ENCODE data around the gene WDR45B. TPM values are rescaled to one million over a fixed set of nuclear protein-coding genes. Genes with fewer than 3 reads are reported as not detected.

The WDR45B gene
- total RNA-seq, 2 donors from 2014 or later = 49.7 to 56.5 TPM

DNA sequence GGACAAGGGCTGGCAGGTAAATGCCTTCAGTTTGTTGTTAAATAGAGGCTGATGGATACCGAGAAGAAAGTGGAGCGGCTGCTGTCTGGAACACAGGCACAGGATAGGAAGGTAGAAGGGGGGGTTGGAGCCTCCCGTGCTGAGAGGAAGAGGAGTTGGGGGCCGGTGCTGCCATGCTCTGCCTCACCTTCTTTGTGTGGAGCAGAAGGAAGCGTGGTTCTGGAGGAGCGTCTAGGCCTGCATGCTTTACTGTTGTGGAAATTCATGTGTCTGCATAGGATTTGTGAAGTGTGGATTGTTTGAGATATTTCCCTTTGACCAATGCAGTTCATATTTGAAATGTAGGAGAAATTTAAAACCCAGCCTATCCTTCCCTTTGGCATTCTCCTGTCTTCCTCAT, 76.4 kb downstream of the WDR45B start:
- intact Hi-C loops (cut with DNase I) = no loop called here
- DNase-seq (ENCODE audit: low spot score) = no peak

DNA sequence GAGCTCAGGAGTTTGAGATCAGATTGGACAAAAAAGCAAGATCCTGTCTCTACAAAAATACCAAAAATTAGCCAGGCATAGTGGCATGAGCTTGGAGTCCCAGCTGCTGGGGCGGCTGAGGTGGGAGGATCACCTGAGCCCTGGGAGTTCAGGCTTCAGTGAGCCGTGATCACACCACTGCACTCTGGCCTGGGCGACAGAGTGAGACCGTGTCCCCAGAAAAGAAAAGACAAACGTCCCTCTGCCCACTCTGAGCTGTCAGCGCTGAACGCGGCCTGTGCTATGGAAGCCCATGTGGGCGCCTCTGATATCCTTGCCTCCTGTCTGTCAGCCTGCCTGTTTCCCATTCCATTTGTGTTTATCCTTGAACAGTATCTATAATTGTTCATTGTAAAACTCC, 78.0 kb downstream of the WDR45B start:
- intact Hi-C loops (cut with DNase I) = no loop called here
- DNase-seq (ENCODE audit: low spot score) = no peak

DNA sequence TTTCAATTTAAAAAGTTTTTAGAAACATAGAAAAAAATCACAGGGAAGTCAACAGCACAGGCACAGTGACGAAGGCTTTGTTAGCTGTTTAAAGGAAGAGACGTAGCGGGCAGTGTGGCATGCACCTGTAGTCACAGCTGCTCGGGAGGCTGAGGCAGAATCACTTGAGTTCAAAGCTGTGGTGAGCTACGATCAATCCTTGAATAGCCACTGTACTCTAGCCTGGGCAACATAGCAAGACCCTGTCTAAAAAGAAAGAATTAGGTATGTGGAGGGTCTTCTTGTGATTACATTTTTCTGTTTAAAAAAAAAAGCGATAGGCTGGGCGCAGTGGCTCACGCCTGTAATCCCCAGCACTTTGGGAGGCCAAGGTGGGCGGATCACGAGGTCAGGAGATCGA, 78.6 kb downstream of the WDR45B start:
- intact Hi-C loops (cut with DNase I) = no loop called here
- no peak for DNase-seq (ENCODE audit: low spot score)

DNA sequence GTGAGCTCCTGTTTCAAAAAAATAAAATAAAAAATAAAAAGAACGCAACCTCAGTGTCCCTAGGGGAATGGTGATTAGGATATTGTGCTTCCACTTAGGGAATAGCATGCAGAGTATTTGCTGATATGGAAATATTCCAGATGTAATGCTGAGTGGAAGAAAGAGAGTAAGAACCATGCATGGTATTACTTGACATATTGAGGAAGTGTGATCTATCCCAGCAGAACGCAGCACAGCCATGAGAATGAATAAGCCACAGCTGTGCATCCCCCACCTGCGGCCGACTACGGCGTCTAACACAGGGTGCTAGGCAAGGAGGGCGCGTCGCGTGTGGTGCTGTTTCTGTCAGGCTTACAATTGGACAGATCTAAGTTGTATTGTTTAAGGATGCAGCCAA, 79.2 kb downstream of the WDR45B start:
- intact Hi-C loops (cut with DNase I) = no loop called here
- no peak for DNase-seq (ENCODE audit: low spot score)

DNA sequence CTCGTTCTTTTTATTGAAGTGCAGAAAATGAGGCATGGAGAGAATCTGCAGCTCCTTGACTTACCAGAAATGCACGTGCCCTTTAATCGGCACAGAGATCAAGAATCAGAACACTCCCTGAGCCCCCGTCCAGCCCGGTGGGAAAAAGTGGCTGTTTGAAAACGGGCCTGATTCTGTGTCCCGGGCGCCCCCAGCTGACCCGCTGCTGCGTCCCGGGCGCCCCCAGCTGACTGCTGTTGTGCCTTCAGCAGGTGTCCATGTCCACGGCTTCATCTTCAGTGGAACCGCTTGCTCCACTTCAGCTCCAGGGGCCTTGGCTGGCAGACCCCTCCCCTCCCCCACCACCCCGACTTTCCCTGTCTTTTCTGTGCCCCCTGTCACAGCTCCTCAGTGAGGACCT, 81.0 kb downstream of the WDR45B start:
- no peak for DNase-seq (ENCODE audit: low spot score)
- intact Hi-C loops (cut with DNase I) = no loop called here

DNA sequence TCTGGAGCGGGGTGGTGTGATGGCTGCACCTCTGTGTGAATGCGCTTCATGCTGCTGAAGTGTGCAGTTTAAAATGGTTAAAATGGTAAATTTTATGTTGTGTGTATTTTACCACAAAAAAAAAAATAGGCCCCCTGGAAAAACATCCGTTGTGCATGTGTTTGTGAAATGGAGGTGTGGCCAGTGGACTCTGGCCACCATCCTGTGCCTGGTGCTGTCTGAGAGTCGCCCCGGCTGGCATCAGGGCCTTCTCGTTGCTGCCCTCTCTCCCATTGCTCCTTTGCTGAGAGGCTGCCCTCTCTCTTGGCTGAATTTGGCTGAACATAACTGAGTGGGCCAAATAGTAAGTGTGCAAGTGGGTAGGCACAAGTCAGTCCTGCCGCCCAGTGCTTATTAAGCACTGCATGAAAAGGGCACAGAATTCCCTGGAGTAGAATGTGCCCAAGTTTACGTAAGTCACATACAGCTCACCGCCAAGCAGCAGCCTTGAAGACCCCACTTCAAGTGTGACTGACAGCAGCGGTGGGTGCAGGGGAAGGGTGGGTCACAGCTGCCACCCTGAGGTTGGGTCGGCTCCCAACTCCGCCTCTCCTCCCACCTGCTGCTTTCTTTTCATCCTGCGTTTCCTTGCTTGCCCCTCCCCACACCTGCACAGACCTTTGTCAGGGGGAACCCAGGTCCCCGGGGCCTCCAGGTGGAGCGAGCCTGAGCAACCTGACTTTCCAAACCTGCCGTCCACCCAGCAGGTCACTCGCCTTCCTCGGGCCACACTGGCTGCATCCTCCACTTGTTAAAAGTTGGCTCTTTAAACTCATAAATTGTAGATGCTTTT, 81.9 kb downstream of the WDR45B start:
- intact Hi-C loops (cut with DNase I) = loop anchor here in 1 of 2 donors (1.0 kb wide), 1 partner anchor 98 kb away; no protein-coding TSS in a partner anchor
- DNase-seq (ENCODE audit: low spot score) = no peak

DNA sequence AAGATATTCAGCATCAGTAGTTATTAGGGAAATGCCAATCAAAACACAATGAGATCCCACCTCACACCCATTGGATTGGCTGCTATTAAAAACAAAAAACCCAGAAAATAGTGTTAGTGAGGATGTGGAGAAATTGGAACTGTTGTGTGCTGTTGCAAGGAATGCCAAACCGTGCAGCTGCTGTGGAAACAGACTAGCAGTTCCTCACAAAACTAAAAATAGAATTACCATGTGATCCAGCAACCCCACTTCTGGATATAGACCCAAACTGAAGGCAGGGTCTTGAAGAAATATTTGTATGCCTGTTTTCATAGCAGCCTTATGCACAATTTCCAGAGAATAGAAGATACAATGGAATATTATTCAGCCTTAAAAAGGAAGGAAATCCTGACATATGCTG, 82.7 kb downstream of the WDR45B start:
- DNase-seq (ENCODE audit: low spot score) = no peak
- intact Hi-C loops (cut with DNase I) = no loop called here

Small RNA genes lying within 50 kb of the gene (microRNA-seq; reads per million reads assigned to microRNA genes)
- gene MIR4525 (ENCODE audit: borderline microRNAs expressed in 2 of 2) = 0 to 1.3 reads per million in 2 donors

Other genes starting within 250 kb of the WDR45B start
- 10 to 100 TPM; 10.0 to 16.4 TPM for gene HEXD, start 230.1 kb downstream of the WDR45B start, total RNA-seq
- 10 to 100 TPM; 21.0 to 26.8 TPM for gene OGFOD3, start 229.9 kb downstream of the WDR45B start, total RNA-seq
- gene CYBC1, start 197.7 kb downstream of the WDR45B start, total RNA-seq = 10 to 100 TPM; 55.5 to 77.9 TPM
- 10 to 100 TPM; 34.2 to 37.1 TPM for gene NARF, start 189.7 kb downstream of the WDR45B start, total RNA-seq
- gene FOXK2, start 128.7 kb downstream of the WDR45B start, total RNA-seq = 10 to 100 TPM; 42.4 to 49.6 TPM
- 1 to 10 TPM; 4.2 to 6.3 TPM for gene RAB40B, start 50.3 kb upstream of the WDR45B start, total RNA-seq
- 10 to 100 TPM; 18.5 to 19.5 TPM for gene FN3KRP, start 68.3 kb upstream of the WDR45B start, total RNA-seq
- 10 to 100 TPM in 1 of 2 donors, 1 to 10 TPM in 1; 9.6 to 13.2 TPM for gene FN3K, start 87.2 kb upstream of the WDR45B start, total RNA-seq
- 10 to 100 TPM; 72.5 to 80.5 TPM for gene TBCD, start 103.6 kb upstream of the WDR45B start, total RNA-seq
- gene ZNF750, start 191.6 kb upstream of the WDR45B start, total RNA-seq = not detected

Data from posterior vena cava (tissue), 2 donors.